Lower leg skin (tissue), 4 donors: ENCODE measurements around the gene NBDY. TPM values are rescaled to one million over a fixed set of nuclear protein-coding genes. Genes with fewer than 3 reads are reported as not detected.
A peak's percentile ranks its signal among the peaks of the same experiment; 100 is the strongest.

Source experiments
- DNase-seq, 2 donors: peaks; one replicate each; pipeline ENCODE4 v3.0.0-alpha.2; 2019; ENCODE audit warnings: low spot score in 2 of 2
- H3K4me3 ChIP-seq: fragments of 200-600 bp; sonication (generic); 2 replicates; pipeline ENCODE4 v1.5.1; 2017; ENCODE audit warnings: mild to moderate bottlenecking, low read depth; ENCODE audit not compliant: poor library complexity, severe bottlenecking
- POLR2A ChIP-seq, 2 donors: fragments of 450-650 bp; IDR thresholded peaks; one replicate each; pipeline ENCODE4 v1.6.1; 2016 to 2017; ENCODE audit warnings: antibody characterized with exemption in 2 of 2, mild to moderate bottlenecking in 1 of 2, moderate library complexity in 1 of 2
- WGBS, 2 donors: methylation state at CpG; one replicate each; pipeline ENCODE4 v1.1.5; 2018; 5-methylcytosine and 5-hydroxymethylcytosine counted together
- intact Hi-C: fragments of 100-400 bp; cut with DNase I; formaldehyde crosslinking; loops from one replicate; pipeline ENCODE4 v1.15.0; 2023; ENCODE audit warnings: low total_unique reads
- total RNA-seq, 4 donors: library from RNA; depleted of rRNA; stranded (reverse); fragments of >200 nt; gene quantifications; one replicate each; pipeline ENCODE4 v1.1.0, GENCODE V29; 2016
- TF ChIP-seq, protein P1 (sequence below), 3 donors: fragments of 450-650 bp; IDR thresholded peaks; one replicate each; pipeline ENCODE4 v1.5.1; 2016; ENCODE audit warnings: antibody characterized with exemption in 3 of 3, mild to moderate bottlenecking in 3 of 3, moderate library complexity in 2 of 3

Gene NBDY
- total RNA-seq, 4 donors from 2014 or later = 13.7 to 23.5 (median 16.6) TPM

DNA sequence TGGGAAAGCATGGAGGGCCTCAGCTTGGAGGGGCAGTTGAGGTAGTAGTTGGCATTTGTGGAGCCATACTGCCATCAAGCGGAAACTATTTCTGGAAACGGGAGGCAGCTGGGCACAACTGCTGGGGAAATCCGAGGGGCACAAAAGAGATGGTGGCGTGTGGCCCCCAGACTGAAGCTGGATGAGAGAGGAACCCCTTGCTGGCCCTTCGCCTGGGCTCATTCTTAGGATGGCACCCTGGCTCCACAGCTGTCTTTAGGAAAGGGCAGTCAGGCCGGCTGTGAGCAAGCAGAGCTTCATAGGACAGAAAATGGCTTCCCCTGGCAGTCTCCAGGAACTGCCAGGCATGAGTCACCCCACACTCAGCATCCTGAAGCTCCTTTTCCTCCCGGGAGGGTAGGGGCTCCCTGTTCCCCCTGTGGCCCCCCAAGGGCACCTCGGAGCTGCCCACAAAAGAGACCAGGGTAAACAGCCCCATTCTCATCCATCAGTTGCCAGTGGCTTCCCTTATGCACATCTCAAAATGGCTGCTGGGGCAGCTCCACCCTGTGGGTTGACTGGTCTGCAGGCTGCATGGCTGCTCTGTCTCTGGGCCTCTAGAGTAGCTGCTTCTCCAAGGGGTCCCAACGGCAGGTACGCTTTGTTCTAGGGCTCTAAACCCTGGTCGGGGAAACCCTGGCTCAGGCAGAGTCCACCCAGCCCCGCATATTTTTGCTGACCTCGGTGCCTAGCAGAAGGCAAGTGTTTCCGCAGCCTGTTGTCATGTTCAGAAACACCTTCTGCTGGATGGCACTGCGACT is 64.7 kb downstream of the NBDY start:
- 82 to 90% methylated on average over 12 to 15 of the region's 15 CpGs for WGBS, 2 donors
- DNase-seq = no peak
- no peak overlapping the region for H3K4me3 ChIP-seq
- intact Hi-C loops = no loop called here
- no peak for TF ChIP-seq POLR2A (IDR thresholded peaks at IDR 0.05)
- TF ChIP-seq, protein P1, sequence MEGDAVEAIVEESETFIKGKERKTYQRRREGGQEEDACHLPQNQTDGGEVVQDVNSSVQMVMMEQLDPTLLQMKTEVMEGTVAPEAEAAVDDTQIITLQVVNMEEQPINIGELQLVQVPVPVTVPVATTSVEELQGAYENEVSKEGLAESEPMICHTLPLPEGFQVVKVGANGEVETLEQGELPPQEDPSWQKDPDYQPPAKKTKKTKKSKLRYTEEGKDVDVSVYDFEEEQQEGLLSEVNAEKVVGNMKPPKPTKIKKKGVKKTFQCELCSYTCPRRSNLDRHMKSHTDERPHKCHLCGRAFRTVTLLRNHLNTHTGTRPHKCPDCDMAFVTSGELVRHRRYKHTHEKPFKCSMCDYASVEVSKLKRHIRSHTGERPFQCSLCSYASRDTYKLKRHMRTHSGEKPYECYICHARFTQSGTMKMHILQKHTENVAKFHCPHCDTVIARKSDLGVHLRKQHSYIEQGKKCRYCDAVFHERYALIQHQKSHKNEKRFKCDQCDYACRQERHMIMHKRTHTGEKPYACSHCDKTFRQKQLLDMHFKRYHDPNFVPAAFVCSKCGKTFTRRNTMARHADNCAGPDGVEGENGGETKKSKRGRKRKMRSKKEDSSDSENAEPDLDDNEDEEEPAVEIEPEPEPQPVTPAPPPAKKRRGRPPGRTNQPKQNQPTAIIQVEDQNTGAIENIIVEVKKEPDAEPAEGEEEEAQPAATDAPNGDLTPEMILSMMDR (IDR thresholded peaks at IDR 0.05) = no peak

DNA sequence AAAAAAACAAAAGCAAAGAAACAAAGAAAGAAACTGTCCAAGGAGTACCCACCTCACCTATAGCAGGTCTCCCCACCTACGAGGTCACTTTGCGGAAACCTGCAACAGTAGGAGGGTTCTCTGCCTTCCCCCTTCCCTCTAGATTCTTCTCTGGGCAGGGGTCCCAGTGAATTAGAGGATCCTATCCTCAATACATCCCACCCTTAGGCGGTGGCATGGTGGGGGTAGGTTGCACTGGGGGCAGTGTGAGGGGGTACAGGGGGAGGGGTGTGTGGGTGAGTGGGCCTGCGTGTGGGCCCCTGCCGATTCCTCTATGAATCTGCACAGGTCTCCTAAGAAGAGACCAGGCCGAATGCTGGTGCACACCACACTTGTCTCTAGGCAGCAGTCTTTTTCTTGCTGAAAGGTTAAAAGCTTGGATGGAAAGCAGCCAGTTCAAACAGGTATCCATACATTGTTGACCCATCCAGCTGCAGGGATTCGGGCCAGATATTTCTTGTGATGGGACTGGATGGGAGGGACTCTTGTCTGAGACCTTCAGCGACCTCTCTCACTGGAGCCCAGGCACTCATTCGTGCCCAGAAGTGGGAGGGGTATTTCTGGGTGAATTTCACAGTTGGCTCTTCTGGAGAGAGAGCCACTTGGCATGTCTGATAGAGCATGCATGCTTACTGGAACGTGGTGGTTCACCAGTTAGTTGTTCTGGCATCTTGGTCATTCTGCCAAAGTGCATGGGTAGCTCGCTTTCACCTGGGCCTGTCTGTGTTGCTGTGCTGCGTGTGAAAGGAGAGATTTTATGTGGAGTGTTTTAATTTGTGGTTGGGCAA is 65.6 kb downstream of the NBDY start:
- no peak overlapping the region for H3K4me3 ChIP-seq
- no peak for TF ChIP-seq POLR2A (IDR thresholded peaks at IDR 0.05)
- TF ChIP-seq, protein P1 (IDR thresholded peaks at IDR 0.05) = no peak
- DNase-seq = peak in 1 of 2 donors; percentile 42
- 76 to 85% methylated on average over 12 of the region's 12 CpGs for WGBS, 2 donors
- intact Hi-C loops = no loop called here

DNA sequence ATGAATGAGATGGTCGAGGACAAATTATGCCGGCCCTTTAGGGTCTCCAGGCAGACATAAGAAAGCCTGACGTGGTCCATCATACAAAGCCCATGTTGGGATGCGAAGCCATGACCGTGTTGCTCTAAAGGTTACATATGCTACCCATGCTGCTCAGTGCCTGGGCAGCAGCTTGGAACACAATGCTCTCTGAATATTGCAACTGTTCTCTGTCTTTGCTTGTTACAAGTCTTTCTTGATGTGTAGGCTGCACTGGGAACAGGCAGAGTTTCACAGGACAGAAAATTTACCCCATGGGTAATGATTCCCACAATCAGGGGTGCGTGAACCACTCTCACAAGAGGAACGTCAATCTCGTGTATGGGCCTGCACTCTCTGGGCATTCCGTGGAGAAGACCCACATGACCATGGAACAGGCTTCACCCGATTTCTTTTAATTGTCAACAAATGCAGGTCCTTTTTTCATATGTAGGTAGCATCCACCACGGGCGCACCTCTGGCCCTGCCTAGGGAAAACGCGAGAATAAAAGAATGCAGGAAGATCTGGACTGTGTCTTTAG is 66.3 kb downstream of the NBDY start:
- 91 to 95% methylated on average over 14 of the region's 14 CpGs for WGBS, 2 donors
- H3K4me3 ChIP-seq = no peak overlapping the region
- DNase-seq = peak in 1 of 2 donors; percentile 53
- intact Hi-C loops = no loop called here
- no peak for TF ChIP-seq POLR2A (IDR thresholded peaks at IDR 0.05)
- TF ChIP-seq, protein P1 (IDR thresholded peaks at IDR 0.05) = no peak

DNA sequence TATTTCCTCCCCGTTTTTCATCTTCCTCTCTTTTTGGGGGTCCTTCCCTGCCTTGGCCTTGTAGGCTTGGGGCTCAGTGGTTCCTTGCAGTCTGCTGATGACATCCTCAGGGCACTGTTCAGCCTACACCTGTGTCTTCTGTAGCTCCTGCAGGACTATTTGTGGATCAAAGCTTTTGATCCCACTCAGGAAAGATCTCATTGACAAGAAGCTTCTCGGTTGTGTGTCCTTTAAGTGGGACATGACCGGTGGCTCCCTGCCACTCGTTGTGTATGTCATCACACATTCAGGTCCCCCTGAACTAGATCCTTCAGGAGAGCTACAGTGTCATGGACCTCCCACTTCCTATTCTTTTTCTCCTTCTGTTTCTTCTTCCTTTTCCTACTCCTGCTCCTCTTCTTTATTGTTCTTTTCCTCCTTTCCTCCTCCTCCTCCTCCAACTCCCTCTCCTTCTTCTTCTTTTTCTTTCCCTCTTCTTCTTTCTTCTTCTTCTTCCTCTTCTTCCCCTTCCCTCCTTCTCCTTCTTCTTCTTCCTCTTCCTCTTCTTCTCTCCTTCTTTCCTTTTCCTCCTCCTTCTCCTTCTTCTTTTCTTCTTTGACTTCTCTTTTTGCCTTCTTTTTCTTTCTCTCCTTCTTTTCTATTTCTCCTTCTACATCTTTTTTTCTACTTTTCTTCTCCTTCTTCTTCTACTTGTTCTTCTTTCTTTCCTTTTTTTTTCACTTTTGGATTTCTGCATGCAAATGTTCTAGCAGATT is 67.8 kb downstream of the NBDY start:
- intact Hi-C loops = no loop called here
- H3K4me3 ChIP-seq = no peak overlapping the region
- peak in 1 of 2 donors; percentile 62 for DNase-seq
- WGBS, 2 donors = 87 to 92% methylated on average over 4 of the region's 4 CpGs
- TF ChIP-seq POLR2A (IDR thresholded peaks at IDR 0.05) = no peak
- TF ChIP-seq, protein P1 (IDR thresholded peaks at IDR 0.05) = no peak

DNA sequence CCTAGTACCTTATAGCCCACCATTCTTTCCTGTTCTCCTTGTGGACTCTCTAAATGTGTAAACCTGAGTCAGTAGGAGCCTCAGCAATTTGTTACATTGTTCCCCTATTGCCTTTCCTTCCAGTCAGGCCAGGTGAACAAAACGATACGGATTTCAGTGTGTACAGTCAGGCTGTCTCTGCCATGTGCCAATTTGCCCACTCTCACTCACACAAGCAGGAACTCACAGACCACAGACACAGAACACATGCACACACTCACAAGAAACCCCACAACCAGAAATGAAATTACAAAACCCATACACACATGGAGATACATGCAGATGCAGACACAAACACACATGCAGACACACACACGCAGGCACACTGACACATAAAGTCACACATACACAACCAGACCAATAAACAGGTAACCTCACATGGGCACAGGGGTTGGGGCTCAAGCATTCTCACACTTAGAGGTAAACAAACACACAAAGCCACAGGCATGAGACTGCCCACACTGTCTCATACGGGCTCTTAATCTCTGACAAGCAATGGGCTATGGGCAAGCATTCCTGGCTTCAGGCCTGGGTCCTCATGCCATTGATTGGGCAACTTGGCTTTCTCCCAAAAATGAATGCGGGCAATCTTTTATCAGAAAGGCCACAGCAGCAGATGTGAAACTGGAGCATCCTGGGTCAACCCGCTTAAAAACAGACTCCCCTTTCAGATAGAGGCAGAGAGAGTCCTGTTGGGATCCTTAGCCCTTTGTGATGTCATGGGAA is 68.7 kb downstream of the NBDY start:
- peak in 1 of 2 donors; percentile 77 for DNase-seq
- intact Hi-C loops = no loop called here
- H3K4me3 ChIP-seq = no peak overlapping the region
- 56 to 63% methylated on average over 6 of the region's 6 CpGs for WGBS, 2 donors
- TF ChIP-seq, protein P1 (IDR thresholded peaks at IDR 0.05) = no peak
- no peak for TF ChIP-seq POLR2A (IDR thresholded peaks at IDR 0.05)
